GM23338 (cell line): ENCODE data around the gene FLRT2. TPM values are rescaled to one million over a fixed set of nuclear protein-coding genes. Genes with fewer than 3 reads are reported as not detected.

Experiments
- ATAC-seq: fragments of 200-7000 bp; cut with Tn5 transposase; 3 replicates; pipeline ENCODE4 v1.9.1; 2020
- DNase-seq: peaks from one replicate; pipeline ENCODE4 v3.0.0-alpha.2; 2015; ENCODE audit warnings: low spot score
- H2AFZ ChIP-seq: fragments of 200-600 bp; sonication (generic); 2 replicates; pipeline ENCODE4 v1.8.0; 2016; ENCODE audit warnings: antibody characterized with exemption, mild to moderate bottlenecking, moderate library complexity
- H3F3A ChIP-seq: fragments of 200-600 bp; sonication (generic); replicated peaks from 2 replicates; pipeline ENCODE4 v1.8.0; 2017; ENCODE audit warnings: antibody characterized with exemption, mixed run types, low read depth
- H3K27ac ChIP-seq: fragments of 200-600 bp; sonication (generic); 2 replicates; pipeline ENCODE4 v1.6.1; 2016; ENCODE audit warnings: low read depth
- H3K27me3 ChIP-seq: fragments of 200-600 bp; sonication (generic); 2 replicates; pipeline ENCODE4 v1.8.0; 2016; ENCODE audit warnings: mild to moderate bottlenecking, mixed run types, moderate library complexity; ENCODE audit not compliant: insufficient read depth
- H3K36me3 ChIP-seq: fragments of 200-600 bp; sonication (generic); 2 replicates; pipeline ENCODE4 v1.8.0; 2016; ENCODE audit warnings: mild to moderate bottlenecking; ENCODE audit not compliant: insufficient read depth
- H3K4me1 ChIP-seq: fragments of 200-600 bp; sonication (generic); 2 replicates; pipeline ENCODE4 v1.8.0; 2016; ENCODE audit warnings: mild to moderate bottlenecking, moderate library complexity; ENCODE audit not compliant: insufficient read depth
- H3K4me2 ChIP-seq: fragments of 200-600 bp; sonication (generic); 2 replicates; pipeline ENCODE4 v1.7.1; 2017; ENCODE audit warnings: mixed run types
- H3K4me3 ChIP-seq: fragments of 200-600 bp; sonication (generic); 2 replicates; pipeline ENCODE4 v1.6.1; 2016; ENCODE audit warnings: mixed run types
- H3K79me2 ChIP-seq: fragments of 200-600 bp; sonication (generic); replicated peaks from 2 replicates; pipeline ENCODE4 v1.8.0; 2017; ENCODE audit warnings: mild to moderate bottlenecking; ENCODE audit not compliant: insufficient read depth
- H3K9me2 ChIP-seq: fragments of 200-600 bp; sonication (generic); 2 replicates; pipeline ENCODE4 v1.8.0; 2017; ENCODE audit not compliant: insufficient read depth
- H4K20me1 ChIP-seq: fragments of 200-600 bp; sonication (generic); replicated peaks from 2 replicates; pipeline ENCODE4 v1.8.0; 2017; ENCODE audit warnings: mild to moderate bottlenecking; ENCODE audit not compliant: insufficient read depth
- H3K27ac Mint-ChIP-seq: 2 replicates; pipeline ENCODE4 v1.8.0; 2020; ENCODE audit warnings: inconsistent platforms, mild to moderate bottlenecking, moderate library complexity, mixed read lengths
- H3K27me3 Mint-ChIP-seq: 3 replicates; pipeline ENCODE4 v1.8.0; 2022; ENCODE audit warnings: low read depth, mild to moderate bottlenecking, moderate library complexity, mixed read lengths, inconsistent platforms; ENCODE audit not compliant: insufficient read depth, poor library complexity
- H3K36me3 Mint-ChIP-seq: 3 replicates; pipeline ENCODE4 v1.8.0; 2021; ENCODE audit warnings: low read depth, mild to moderate bottlenecking, inconsistent platforms, moderate library complexity, mixed read lengths
- H3K4me1 Mint-ChIP-seq: 3 replicates; pipeline ENCODE4 v1.8.0; 2020; ENCODE audit warnings: mild to moderate bottlenecking, inconsistent platforms, mixed read lengths
- H3K4me3 Mint-ChIP-seq: 3 replicates; pipeline ENCODE4 v1.8.0; 2021; ENCODE audit warnings: moderate library complexity, mild to moderate bottlenecking, inconsistent platforms, mixed read lengths
- H3K9me3 Mint-ChIP-seq: 3 replicates; pipeline ENCODE4 v1.8.0; 2020; ENCODE audit warnings: moderate library complexity, mild to moderate bottlenecking, inconsistent platforms, mixed read lengths
- EZH2phosphoT487 ChIP-seq: fragments of 200-600 bp; sonication (generic); IDR thresholded peaks from one replicate; pipeline ENCODE4 v1.8.1; 2018; ENCODE audit warnings: antibody characterized with exemption; ENCODE audit not compliant: unreplicated experiment
- JUNB ChIP-seq: IDR thresholded peaks from one replicate; pipeline ENCODE4 v1.6.1; 2016; ENCODE audit warnings: antibody characterized with exemption; ENCODE audit not compliant: unreplicated experiment
- POLR2AphosphoS5 ChIP-seq: IDR thresholded peaks from 2 replicates; pipeline ENCODE4 v1.6.1; 2016; ENCODE audit warnings: antibody characterized with exemption, low read depth
- STAT1 ChIP-seq: IDR thresholded peaks from one replicate; pipeline ENCODE4 v1.6.1; 2016; ENCODE audit warnings: antibody characterized with exemption; ENCODE audit not compliant: unreplicated experiment
- ZNF114 ChIP-seq: fragments of 250-450 bp; sonication (Bioruptor Pico); IDR thresholded peaks from 2 replicates; pipeline ENCODE4 v1.5.0; 2020; ENCODE audit warnings: mild to moderate bottlenecking, moderate library complexity
- ZNF462 ChIP-seq: fragments of 250-450 bp; sonication (Bioruptor Pico); IDR thresholded peaks from 2 replicates; pipeline ENCODE4 v1.5.0; 2020; ENCODE audit warnings: mild to moderate bottlenecking, moderate library complexity
- polyA plus RNA-seq: library from polyadenylated mRNA; unstranded; fragments of >200 nt; fragmentation: Nextera tagmentation; extraction: Ambion mirVana; gene quantifications from 2 replicates; pipeline ENCODE4 v1.2.1, GENCODE V29; 2016
- total RNA-seq: library from RNA; depleted of rRNA; stranded (reverse); fragments of >200 nt; shearing (Covaris generic); gene quantifications from 2 replicates; pipeline ENCODE4 v1.2.3, GENCODE V29; 2014
- TF ChIP-seq, protein P1 (sequence below), 2 experiments: fragments of 200-600 bp in 1 of 2; sonication (generic) in 1 of 2; conservative IDR thresholded peaks; 2 replicates each; pipeline versions ENCODE4 v1.5.1 to v1.6.1; 2016 to 2017; ENCODE audit warnings: antibody characterized with exemption in 2 of 2, low read depth in 2 of 2, mild to moderate bottlenecking in 2 of 2, moderate library complexity in 1 of 2

Gene FLRT2
- total and polyA plus RNA-seq, 2 experiments from 2014 or later: 4.3 to 7.4 TPM

DNA sequence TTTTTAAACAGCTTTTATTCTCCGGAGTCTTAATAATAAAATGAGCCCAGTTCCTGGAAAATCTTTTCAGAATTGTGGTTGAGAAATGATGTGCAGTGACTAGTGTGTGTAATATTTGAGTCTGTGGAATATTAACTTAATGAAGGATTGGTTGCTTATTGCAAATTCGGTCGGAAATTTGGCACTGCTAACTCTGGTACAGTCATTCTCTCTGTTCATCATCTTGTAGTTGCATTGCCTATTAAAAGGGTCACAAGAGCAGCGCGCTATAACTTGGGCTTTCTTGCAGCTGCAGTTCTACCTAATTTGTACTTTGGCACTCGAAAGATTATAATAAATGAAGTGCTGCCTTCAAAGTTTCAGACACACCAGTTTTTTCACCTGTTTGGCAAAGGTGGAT is 146.0 kb downstream of the FLRT2 start:
- H4K20me1 ChIP-seq: no peaks in the 10 kb centered on the region
- H3F3A ChIP-seq: no peaks in the 10 kb centered on the region
- no peaks in the 10 kb centered on the region for H3K9me3 Mint-ChIP-seq
- no peaks in the 10 kb centered on the region for H3K27me3 ChIP-seq
- H3K27ac Mint-ChIP-seq: no peak overlapping the region
- no peaks in the 10 kb centered on the region for H3K9me2 ChIP-seq
- H3K4me2 ChIP-seq: no peak overlapping the region
- H3K36me3 Mint-ChIP-seq: no peaks in the 10 kb centered on the region
- H2AFZ ChIP-seq: no peak overlapping the region
- no peak overlapping the region for H3K4me3 ChIP-seq
- DNase-seq (no peak), ATAC-seq (no peak)
- no peaks in the 10 kb centered on the region for H3K36me3 ChIP-seq
- H3K27ac ChIP-seq: no peak overlapping the region
- H3K79me2 ChIP-seq: no peaks in the 10 kb centered on the region
- H3K4me3 Mint-ChIP-seq: no peak overlapping the region
- no peaks in the 10 kb centered on the region for H3K4me1 Mint-ChIP-seq
- no peaks in the 10 kb centered on the region for H3K27me3 Mint-ChIP-seq
- no peaks in the 10 kb centered on the region for H3K4me1 ChIP-seq
- TF ChIP-seq, protein P1, sequence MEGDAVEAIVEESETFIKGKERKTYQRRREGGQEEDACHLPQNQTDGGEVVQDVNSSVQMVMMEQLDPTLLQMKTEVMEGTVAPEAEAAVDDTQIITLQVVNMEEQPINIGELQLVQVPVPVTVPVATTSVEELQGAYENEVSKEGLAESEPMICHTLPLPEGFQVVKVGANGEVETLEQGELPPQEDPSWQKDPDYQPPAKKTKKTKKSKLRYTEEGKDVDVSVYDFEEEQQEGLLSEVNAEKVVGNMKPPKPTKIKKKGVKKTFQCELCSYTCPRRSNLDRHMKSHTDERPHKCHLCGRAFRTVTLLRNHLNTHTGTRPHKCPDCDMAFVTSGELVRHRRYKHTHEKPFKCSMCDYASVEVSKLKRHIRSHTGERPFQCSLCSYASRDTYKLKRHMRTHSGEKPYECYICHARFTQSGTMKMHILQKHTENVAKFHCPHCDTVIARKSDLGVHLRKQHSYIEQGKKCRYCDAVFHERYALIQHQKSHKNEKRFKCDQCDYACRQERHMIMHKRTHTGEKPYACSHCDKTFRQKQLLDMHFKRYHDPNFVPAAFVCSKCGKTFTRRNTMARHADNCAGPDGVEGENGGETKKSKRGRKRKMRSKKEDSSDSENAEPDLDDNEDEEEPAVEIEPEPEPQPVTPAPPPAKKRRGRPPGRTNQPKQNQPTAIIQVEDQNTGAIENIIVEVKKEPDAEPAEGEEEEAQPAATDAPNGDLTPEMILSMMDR (conservative IDR thresholded peaks at IDR 0.05; ENCODE audit: low read depth in 2 of 2): no peak
- TF ChIP-seq STAT1: no peak
- TF ChIP-seq ZNF462 (CRISPR knock-in tag): no peak

DNA sequence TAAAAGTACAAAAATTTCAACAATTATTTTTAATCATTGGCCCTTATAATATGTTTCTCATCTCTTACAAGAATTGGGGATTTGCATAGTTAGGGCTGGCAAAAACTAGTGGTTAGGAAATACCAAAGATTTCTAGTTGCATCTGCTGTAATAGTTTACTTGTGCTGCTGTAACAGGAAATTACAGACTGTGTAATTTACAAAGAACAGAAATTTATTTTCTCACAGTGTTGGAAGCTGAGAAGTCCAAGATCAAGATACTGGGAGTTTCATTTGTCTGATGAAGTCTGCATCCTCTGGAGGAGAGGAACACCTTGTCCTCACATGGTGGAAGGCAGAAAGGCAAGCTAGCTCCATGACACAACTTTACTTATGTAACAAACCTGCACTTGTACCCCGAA is 157.0 kb downstream of the FLRT2 start:
- Histone ChIP-seq H3K4me2 (no peak overlapping the region), H3K27me3 (no peaks in the 10 kb centered on the region), H4K20me1 (no peaks in the 10 kb centered on the region), H3K4me3 (no peak overlapping the region), H3K36me3 (no peaks in the 10 kb centered on the region), H3K79me2 (no peaks in the 10 kb centered on the region), H3K27ac (no peak overlapping the region), H2AFZ (no peak overlapping the region), H3K9me2 (peaks cover 7% of the 10 kb centered on the region), H3F3A (no peaks in the 10 kb centered on the region), H3K4me1 (no peaks in the 10 kb centered on the region)
- Mint-ChIP-seq H3K4me3 (no peak overlapping the region), H3K27ac (no peak overlapping the region), H3K9me3 (peaks cover 5% of the 10 kb centered on the region; the same call in 1 of the 3 replicates), H3K4me1 (no peaks in the 10 kb centered on the region), H3K36me3 (no peaks in the 10 kb centered on the region), H3K27me3 (no peaks in the 10 kb centered on the region)
- DNase-seq (no peak), ATAC-seq (no peak)
- TF ChIP-seq JUNB: no peak
- TF ChIP-seq ZNF114: no peak
- TF ChIP-seq POLR2AphosphoS5: no peak
- TF ChIP-seq EZH2phosphoT487: no peak
